ENCODE results near the gene GLIS1.

Gene GLIS1

GRCh38 chr1:53580739-53581475, 158.1 kb downstream of the GLIS1 start:
- DNase-seq (ENCODE audit: low spot score) = no peak

- DNase-seq (ENCODE audit: low spot score) = no peak
Measured at GRCh38 chr1:53580009-53580400, 159.0 kb downstream of the GLIS1 start.

- no peak for DNase-seq (ENCODE audit: low spot score)
Measured at GRCh38 chr1:53579221-53580008, 159.5 kb downstream of the GLIS1 start.

GRCh38 chr1:53578358-53578757, 160.6 kb downstream of the GLIS1 start:
- no peak for DNase-seq (ENCODE audit: low spot score)

GRCh38 chr1:53577761-53578100, 161.2 kb downstream of the GLIS1 start:
- DNase-seq (ENCODE audit: low spot score) = no peak

- no peak for DNase-seq (ENCODE audit: low spot score)
Measured at GRCh38 chr1:53576866-53577760, 161.9 kb downstream of the GLIS1 start.

GRCh38 chr1:53576381-53576801, 162.6 kb downstream of the GLIS1 start:
- no peak for DNase-seq (ENCODE audit: low spot score)

GRCh38 chr1:53575955-53576320, 163.0 kb downstream of the GLIS1 start:
- DNase-seq (ENCODE audit: low spot score) = no peak

GRCh38 chr1:53575141-53575954, 163.6 kb downstream of the GLIS1 start:
- no peak for DNase-seq (ENCODE audit: low spot score)

GRCh38 chr1:53574621-53575020, 164.3 kb downstream of the GLIS1 start:
- DNase-seq (ENCODE audit: low spot score) = no peak

- no peak for DNase-seq (ENCODE audit: low spot score)
Measured at GRCh38 chr1:53573931-53574330, 165.0 kb downstream of the GLIS1 start.

GRCh38 chr1:53573522-53573921, 165.4 kb downstream of the GLIS1 start:
- DNase-seq (ENCODE audit: low spot score) = no peak

- DNase-seq (ENCODE audit: low spot score) = no peak
Measured at GRCh38 chr1:53572815-53573173, 166.2 kb downstream of the GLIS1 start.

GRCh38 chr1:53572065-53572814, 166.7 kb downstream of the GLIS1 start:
- DNase-seq (ENCODE audit: low spot score) = no peak

- DNase-seq (ENCODE audit: low spot score) = no peak
Measured at GRCh38 chr1:53568540-53568939, 170.4 kb downstream of the GLIS1 start.

- DNase-seq (ENCODE audit: low spot score) = no peak
Measured at GRCh38 chr1:53567851-53568250, 171.1 kb downstream of the GLIS1 start.

GRCh38 chr1:53567450-53567849, 171.5 kb downstream of the GLIS1 start:
- DNase-seq (ENCODE audit: low spot score) = no peak

- DNase-seq (ENCODE audit: low spot score) = no peak
Measured at GRCh38 chr1:53563611-53564010, 175.4 kb downstream of the GLIS1 start.

- no peak for DNase-seq (ENCODE audit: low spot score)
Measured at GRCh38 chr1:53562981-53563379, 176.0 kb downstream of the GLIS1 start.

GRCh38 chr1:53562291-53562980, 176.5 kb downstream of the GLIS1 start:
- DNase-seq (ENCODE audit: low spot score) = no peak

Data from putamen (tissue), 1 donor.